T-helper 1 cell (primary cell): ENCODE measurements around the gene GRIK3.
A peak's percentile ranks its signal among the peaks of the same experiment; 100 is the strongest.

ENCODE experiments used
- DNase-seq, 5 donors: peaks; one replicate each; pipeline ENCODE4 v3.0.0-alpha.2; 2012 to 2020

GRIK3 gene

GRCh38 chr1:37042506-37042905 lies 8.2 kb upstream of the GRIK3 start:
- no peak for DNase-seq

- no peak for DNase-seq
Observed at GRCh38 chr1:37041483-37041882, 7.2 kb upstream of the GRIK3 start.

GRCh38 chr1:37040773-37041172 lies 6.5 kb upstream of the GRIK3 start:
- DNase-seq = no peak

- no peak for DNase-seq
Observed at GRCh38 chr1:37040261-37040660, 5.9 kb upstream of the GRIK3 start.

GRCh38 chr1:37038227-37039093 lies 4.1 kb upstream of the GRIK3 start:
- no peak for DNase-seq

- DNase-seq = no peak
Observed at GRCh38 chr1:37037690-37038089, 3.4 kb upstream of the GRIK3 start.

- no peak for DNase-seq
Observed at GRCh38 chr1:37036667-37037053, 2.3 kb upstream of the GRIK3 start.

- peak in 1 of 5 donors; percentile 6 for DNase-seq
Observed at GRCh38 chr1:37035796-37036666, 1.7 kb upstream of the GRIK3 start.

- DNase-seq = no peak
Observed at GRCh38 chr1:37035014-37035691, 838 bp upstream of the GRIK3 start.

- DNase-seq = no peak
Observed at GRCh38 chr1:37033355-37034101, 787 bp downstream of the GRIK3 start.

GRCh38 chr1:37032660-37033354 lies 1.5 kb downstream of the GRIK3 start:
- no peak for DNase-seq

- DNase-seq = no peak
Observed at GRCh38 chr1:37031871-37032270, 2.4 kb downstream of the GRIK3 start.

- DNase-seq = no peak
Observed at GRCh38 chr1:37031429-37031828, 2.9 kb downstream of the GRIK3 start.

- no peak for DNase-seq
Observed at GRCh38 chr1:37028981-37029617, 5.2 kb downstream of the GRIK3 start.

- no peak for DNase-seq
Observed at GRCh38 chr1:37021502-37021901, 12.8 kb downstream of the GRIK3 start.

- DNase-seq = no peak
Observed at GRCh38 chr1:37020653-37021277, 13.6 kb downstream of the GRIK3 start.

GRCh38 chr1:37018510-37018909 lies 15.8 kb downstream of the GRIK3 start:
- DNase-seq = no peak

GRCh38 chr1:37017720-37018119 lies 16.6 kb downstream of the GRIK3 start:
- no peak for DNase-seq

GRCh38 chr1:37016121-37016520 lies 18.2 kb downstream of the GRIK3 start:
- DNase-seq = no peak

GRCh38 chr1:37015713-37016112 lies 18.6 kb downstream of the GRIK3 start:
- no peak for DNase-seq

- DNase-seq = no peak
Observed at GRCh38 chr1:37012226-37012625, 22.1 kb downstream of the GRIK3 start.
